ENCODE data around the gene RPS8.
"Not testable (repeated sequence)": the region's sequence is repeated elsewhere in the genome, so short reads cannot be mapped to it uniquely, and the experiment has no call there.

The RPS8 gene

GRCh38 chr1:44803062-44803311 is 27.6 kb downstream of the RPS8 start:
- no peak for DNase-seq (ENCODE audit: low spot score)

GRCh38 chr1:44803312-44804095 is 28.2 kb downstream of the RPS8 start:
- DNase-seq (ENCODE audit: low spot score), result no peak

GRCh38 chr1:44805311-44806024 is 30.1 kb downstream of the RPS8 start:
- no peak for DNase-seq (ENCODE audit: low spot score)

GRCh38 chr1:44806025-44806703 is 30.8 kb downstream of the RPS8 start:
- no peak for DNase-seq (ENCODE audit: low spot score)

- no peak for DNase-seq (ENCODE audit: low spot score)
Observed at GRCh38 chr1:44806704-44807363, 31.5 kb downstream of the RPS8 start, which contains the start of gene DYNLT4. DYNLT4 (minus strand) TSS chr1:44807351; CDS start chr1:44806668, 683 bp downstream.

GRCh38 chr1:44807364-44808062 is 32.2 kb downstream of the RPS8 start:
- DNase-seq (ENCODE audit: low spot score), result peak; percentile 100

- DNase-seq (ENCODE audit: low spot score), result no peak
Observed at GRCh38 chr1:44808063-44808937, 33.0 kb downstream of the RPS8 start, which contains the start of gene BTBD19. BTBD19 (plus strand) TSS chr1:44808523; CDS start chr1:44808821, 298 bp downstream.

GRCh38 chr1:44808938-44809917 is 33.9 kb downstream of the RPS8 start:
- no peak for DNase-seq (ENCODE audit: low spot score)

- no peak for DNase-seq (ENCODE audit: low spot score)
Observed at GRCh38 chr1:44810101-44810761, 34.9 kb downstream of the RPS8 start.

- not testable (repeated sequence) for DNase-seq (ENCODE audit: low spot score)
Observed at GRCh38 chr1:44810762-44811105, 35.4 kb downstream of the RPS8 start.

- DNase-seq (ENCODE audit: low spot score), result no peak
Observed at GRCh38 chr1:44811234-44811633, 35.9 kb downstream of the RPS8 start.

- no peak for DNase-seq (ENCODE audit: low spot score)
Observed at GRCh38 chr1:44812822-44813543, 37.6 kb downstream of the RPS8 start.

GRCh38 chr1:44815926-44816325 is 40.6 kb downstream of the RPS8 start:
- not testable (repeated sequence) for DNase-seq (ENCODE audit: low spot score)

- no peak for DNase-seq (ENCODE audit: low spot score)
Observed at GRCh38 chr1:44817307-44817706, 42.0 kb downstream of the RPS8 start.

GRCh38 chr1:44817771-44818495 is 42.6 kb downstream of the RPS8 start:
- no peak for DNase-seq (ENCODE audit: low spot score)

GRCh38 chr1:44819196-44819607 is 43.9 kb downstream of the RPS8 start:
- DNase-seq (ENCODE audit: low spot score), result no peak

GRCh38 chr1:44819608-44820327 is 44.4 kb downstream of the RPS8 start:
- DNase-seq (ENCODE audit: low spot score), result peak; percentile 91
